ENCODE data around the gene ATF4. TPM values are rescaled to one million over a fixed set of nuclear protein-coding genes. Genes with fewer than 3 reads are reported as not detected.

The ATF4 gene
- total RNA-seq, 1 experiment from 2014 or later, result 488 TPM

- CTCF ChIA-PET, result interaction anchor here (0.6 kb wide), 2 partner anchors 132 to 1417 kb away, joined by 6 to 13 read pairs; no protein-coding TSS in a partner anchor
- H3K79me2 ChIP-seq (ENCODE audit: low read depth), result no peaks in the 10 kb centered on the region
- no peak overlapping the region for H3K4me3 ChIP-seq
- POLR2A ChIA-PET (ENCODE audit: unreplicated experiment), result interaction anchor here (0.5 kb wide), 1 partner anchor 208 kb away, joined by 17 read pairs; no protein-coding TSS in a partner anchor
- no peak for TF ChIP-seq EZH2 (IDR thresholded peaks at IDR 0.05; ENCODE audit: low read depth)
- no peak for TF ChIP-seq CTCF (conservative IDR thresholded peaks at IDR 0.05)
- DNase-seq, result no peak
- no peaks in the 10 kb centered on the region for H3K36me3 ChIP-seq (ENCODE audit: low read depth)
- no TSS peak for BruUV-seq (replicated peaks)
- peaks cover 35% of the 10 kb centered on the region for H3K27me3 ChIP-seq (ENCODE audit: insufficient read depth, low read depth)
- no peaks in the 10 kb centered on the region for H3K9me2 ChIP-seq (ENCODE audit: insufficient read depth)
- no peaks in the 10 kb centered on the region; the same call in 1 of the 2 replicates for H3F3A ChIP-seq (ENCODE audit: insufficient read depth, low read depth)
- H3K27ac ChIP-seq, result no peak overlapping the region
- intact Hi-C loops (cut with micrococcal nuclease; ENCODE audit: unreplicated experiment), result no loop called here
- H3K4me2 ChIP-seq, result no peak overlapping the region
- no peak overlapping the region for H2AFZ ChIP-seq
- no peaks in the 10 kb centered on the region for H3K4me1 ChIP-seq (replicated peaks; ENCODE audit: insufficient read depth)
- no peaks in the 10 kb centered on the region for H3K9me3 ChIP-seq (ENCODE audit: insufficient read depth, low read depth)
- peaks cover 4% of the 10 kb centered on the region; the same call in 1 of the 2 replicates for H4K20me1 ChIP-seq (ENCODE audit: insufficient read depth)
Observed at GRCh38 chr22:39480557-39480956, 39.8 kb upstream of the ATF4 start.

GRCh38 chr22:39481054-39481453, 39.3 kb upstream of the ATF4 start:
- CTCF ChIA-PET, result interaction anchor here (0.6 kb wide), 1 partner anchor 1416 kb away, joined by 6 read pairs; no protein-coding TSS in a partner anchor

DNA sequence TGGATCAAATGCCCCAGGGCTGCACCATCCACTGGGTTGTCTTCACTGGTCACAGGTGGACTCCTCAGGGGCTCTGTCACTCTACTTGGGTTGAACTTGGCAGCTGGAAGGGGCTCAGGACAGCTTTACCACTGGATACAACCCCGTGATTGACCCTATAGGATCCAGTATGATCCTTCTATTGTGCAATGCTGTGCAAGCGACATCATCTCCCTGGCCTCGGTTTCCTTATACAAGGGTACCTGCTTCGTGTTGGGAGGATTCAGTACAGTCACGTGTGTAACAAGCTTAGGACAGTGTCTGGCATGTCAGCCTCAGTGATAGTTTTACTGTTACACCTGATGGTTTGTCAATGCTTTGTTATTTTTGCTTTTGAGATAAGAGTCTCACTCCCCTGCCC, 38.8 kb upstream of the ATF4 start:
- Histone ChIP-seq H3K4me2 (no peak overlapping the region), H3K9me3 (ENCODE audit: insufficient read depth, low read depth) (no peaks in the 10 kb centered on the region), H3K27ac (no peak overlapping the region), H3K79me2 (ENCODE audit: low read depth) (no peaks in the 10 kb centered on the region), H3K27me3 (ENCODE audit: insufficient read depth, low read depth) (peaks cover 28% of the 10 kb centered on the region), H3K4me3 (no peak overlapping the region), H3K9me2 (ENCODE audit: insufficient read depth) (no peaks in the 10 kb centered on the region), H3K4me1 (replicated peaks; ENCODE audit: insufficient read depth) (no peaks in the 10 kb centered on the region), H4K20me1 (ENCODE audit: insufficient read depth) (peaks cover 4% of the 10 kb centered on the region; the same call in 1 of the 2 replicates), H3F3A (ENCODE audit: insufficient read depth, low read depth) (no peaks in the 10 kb centered on the region; the same call in 1 of the 2 replicates), H2AFZ (no peak overlapping the region), H3K36me3 (ENCODE audit: low read depth) (no peaks in the 10 kb centered on the region)
- DNase-seq, result no peak
- CTCF ChIA-PET, result no interaction called here
- POLR2A ChIA-PET (ENCODE audit: unreplicated experiment), result no interaction called here
- TF ChIP-seq CTCF (conservative IDR thresholded peaks at IDR 0.05) (no peak), EZH2 (IDR thresholded peaks at IDR 0.05; ENCODE audit: low read depth) (no peak)
- intact Hi-C loops (cut with micrococcal nuclease; ENCODE audit: unreplicated experiment), result no loop called here
- no TSS peak for BruUV-seq (replicated peaks)

More at GRCh38 chr22:39481054-39481453, 39.3 kb upstream of the ATF4 start:
- TF ChIP-seq CTCF (conservative IDR thresholded peaks at IDR 0.05) (no peak), EZH2 (IDR thresholded peaks at IDR 0.05; ENCODE audit: low read depth) (no peak)
- Histone ChIP-seq H3K9me3 (ENCODE audit: insufficient read depth, low read depth) (no peaks in the 10 kb centered on the region), H3K79me2 (ENCODE audit: low read depth) (no peaks in the 10 kb centered on the region), H3K27me3 (ENCODE audit: insufficient read depth, low read depth) (peaks cover 33% of the 10 kb centered on the region), H2AFZ (no peak overlapping the region), H4K20me1 (ENCODE audit: insufficient read depth) (peaks cover 4% of the 10 kb centered on the region; the same call in 1 of the 2 replicates), H3F3A (ENCODE audit: insufficient read depth, low read depth) (no peaks in the 10 kb centered on the region; the same call in 1 of the 2 replicates), H3K27ac (no peak overlapping the region), H3K4me2 (no peak overlapping the region), H3K4me1 (replicated peaks; ENCODE audit: insufficient read depth) (no peaks in the 10 kb centered on the region), H3K36me3 (ENCODE audit: low read depth) (no peaks in the 10 kb centered on the region), H3K4me3 (no peak overlapping the region), H3K9me2 (ENCODE audit: insufficient read depth) (no peaks in the 10 kb centered on the region)
- no peak for DNase-seq
- intact Hi-C loops (cut with micrococcal nuclease; ENCODE audit: unreplicated experiment), result no loop called here
- POLR2A ChIA-PET (ENCODE audit: unreplicated experiment), result no interaction called here
- no TSS peak for BruUV-seq (replicated peaks)

Measured in PC-9 (cell line).